B cell (primary cell): ENCODE results near the gene HLA-DOB. TPM values are rescaled to one million over a fixed set of nuclear protein-coding genes. Genes with fewer than 3 reads are reported as not detected.
A peak's percentile ranks its signal among the peaks of the same experiment; 100 is the strongest.

Experiments
- ATAC-seq: fragments of 200-7000 bp; cut with Tn5 transposase; one replicate; pipeline ENCODE4 v1.10.0; 2021; ENCODE audit warnings: low read depth, mild to moderate bottlenecking, moderate number of reproducible peaks, moderate library complexity
- CTCF ChIA-PET: fragments of 350-600 bp; sonication (Branson Sonifier 250); formaldehyde crosslinking; loops from one replicate; lab custom pipeline; 2021; ENCODE audit warnings: antibody characterized with exemption, inconsistent platforms; lab: Charles Lee
- POLR2A ChIA-PET: fragments of 350-600 bp; sonication (Branson Sonifier 250); formaldehyde crosslinking; loops from one replicate; lab custom pipeline; 2021; ENCODE audit warnings: antibody characterized with exemption; lab: Charles Lee
- DNase-seq: peaks from one replicate; pipeline ENCODE4 v3.0.0; 2013
- H2AFZ ChIP-seq: 2 replicates; pipeline ENCODE4 v1.6.1; 2012; ENCODE audit warnings: mild to moderate bottlenecking, low read depth, low read length; ENCODE audit not compliant: insufficient read depth, poor library complexity, severe bottlenecking
- H3K27ac ChIP-seq, 2 donors: 1 replicate in 1 of 2; 2 replicates in 1 of 2; pipeline ENCODE4 v1.5.1; 2012 to 2013; ENCODE audit warnings: low read length in 2 of 2, mild to moderate bottlenecking in 2 of 2, moderate library complexity in 1 of 2
- H3K27me3 ChIP-seq, 4 experiments: fragments of 200-600 bp in 1 of 4; sonication (generic) in 1 of 4; replicated peaks in 1 of 4; 1 replicate in 2 of 4; 2 replicates in 2 of 4; pipeline versions ENCODE4 v1.6.1 to v1.7.0; 2013 to 2016; ENCODE audit warnings: low read length in 3 of 4, mild to moderate bottlenecking in 2 of 4, mixed read lengths in 1 of 4, moderate library complexity in 1 of 4; ENCODE audit not compliant: insufficient read depth in 4 of 4, control insufficient read depth in 3 of 4; ENCODE audit errors: control extremely low read depth in 1 of 4
- H3K36me3 ChIP-seq, 2 experiments: replicated peaks in 1 of 2; 1 replicate in 1 of 2; 2 replicates in 1 of 2; pipeline versions ENCODE4 v1.6.1 to v1.7.1; 2013; ENCODE audit warnings: low read length in 1 of 2; ENCODE audit not compliant: insufficient read depth in 2 of 2, control insufficient read depth in 1 of 2; ENCODE audit errors: control extremely low read depth in 1 of 2, extremely low read depth in 1 of 2
- H3K4me1 ChIP-seq, 2 donors: fragments of 200-600 bp in 1 of 2; sonication (generic) in 1 of 2; 1 replicate in 1 of 2; 2 replicates in 1 of 2; pipeline versions ENCODE4 v1.5.1 to v1.6.1; 2013 to 2017; ENCODE audit warnings: low read length in 2 of 2; ENCODE audit not compliant: control insufficient read depth in 2 of 2, insufficient read depth in 2 of 2
- H3K4me2 ChIP-seq: replicated peaks from 2 replicates; pipeline ENCODE3; 2012; ENCODE audit warnings: mild to moderate bottlenecking, low read depth, low read length; ENCODE audit not compliant: poor library complexity, severe bottlenecking
- H3K4me3 ChIP-seq, 5 experiments: fragments of 200-600 bp in 1 of 5; sonication (generic) in 1 of 5; 1 replicate in 3 of 5; 2 replicates in 2 of 5; pipeline versions ENCODE4 v1.5.1 to v1.7.0; 2011 to 2016; ENCODE audit warnings: low read length in 4 of 5, mild to moderate bottlenecking in 4 of 5, low read depth in 2 of 5, control low read depth in 1 of 5, moderate library complexity in 1 of 5; ENCODE audit not compliant: insufficient read depth in 1 of 5; ENCODE audit errors: control extremely low read depth in 1 of 5, extremely low read depth in 1 of 5
- H3K79me2 ChIP-seq: fragments of 200-600 bp; sonication (generic); one replicate; pipeline ENCODE4 v1.6.0; 2016; ENCODE audit warnings: low read length; ENCODE audit not compliant: control insufficient read depth, insufficient read depth
- H3K9ac ChIP-seq: fragments of 200-600 bp; sonication (generic); 2 replicates; pipeline ENCODE4 v1.6.1; 2017; ENCODE audit warnings: mild to moderate bottlenecking, low read length, moderate library complexity
- H3K9me3 ChIP-seq, 3 donors: one replicate each; pipeline versions ENCODE4 v1.6.1 to v1.7.1; 2013; ENCODE audit warnings: low read length in 2 of 3; ENCODE audit not compliant: control insufficient read depth in 2 of 3, insufficient read depth in 1 of 3; ENCODE audit errors: control extremely low read depth in 1 of 3
- H4K20me1 ChIP-seq: 2 replicates; pipeline ENCODE4 v1.6.0; 2012; ENCODE audit warnings: mild to moderate bottlenecking, low read length; ENCODE audit not compliant: insufficient read depth, control insufficient read depth, poor library complexity, severe bottlenecking
- H3K27ac Mint-ChIP-seq: one replicate; pipeline ENCODE4 v1.8.0; 2021; ENCODE audit warnings: mixed read lengths
- H3K27me3 Mint-ChIP-seq: one replicate; pipeline ENCODE4 v1.8.0; 2021; ENCODE audit warnings: mixed read lengths
- H3K4me1 Mint-ChIP-seq: one replicate; pipeline ENCODE4 v1.8.0; 2021; ENCODE audit warnings: mixed read lengths
- H3K4me3 Mint-ChIP-seq: one replicate; pipeline ENCODE4 v1.8.0; 2021; ENCODE audit warnings: mixed read lengths
- H3K9me3 Mint-ChIP-seq: one replicate; pipeline ENCODE4 v1.8.0; 2022; ENCODE audit warnings: mixed read lengths; ENCODE audit not compliant: insufficient read depth
- EZH2 ChIP-seq: IDR thresholded peaks from 2 replicates; pipeline ENCODE4 v1.6.1; 2012; ENCODE audit warnings: borderline replicate concordance, low read depth, mild to moderate bottlenecking, moderate library complexity, low read length; ENCODE audit not compliant: insufficient read depth, poor library complexity, severe bottlenecking
- WGBS: methylation state at CpG from one replicate; pipeline ENCODE4 v1.1.5; 2013; ENCODE audit warnings: missing lambda C conversion rate; ENCODE audit not compliant: insufficient coverage; 5-methylcytosine and 5-hydroxymethylcytosine counted together
- intact Hi-C: fragments of 100-400 bp; cut with micrococcal nuclease; formaldehyde crosslinking; loops from one replicate; pipeline ENCODE4 v1.10.0; 2022
- polyA plus RNA-seq: library from polyadenylated mRNA; depleted of rRNA; stranded (reverse); fragments of >200 nt; gene quantifications from 2 replicates; pipeline ENCODE4 v1.2.3, GENCODE V29; 2012
- total RNA-seq, 2 donors: library from RNA; stranded (reverse); fragments of 120-200 nt in 1 of 2; gene quantifications; 1 replicate in 1 of 2; 2 replicates in 1 of 2; pipeline versions ENCODE4 v1.2.3 to v1.2.4, GENCODE V29; 2013 to 2022
- TF ChIP-seq, protein P1 (sequence below): fragments of 200-600 bp; IDR thresholded peaks from one replicate; pipeline ENCODE4 v1.8.0; 2022; ENCODE audit warnings: antibody characterized with exemption, mild to moderate bottlenecking

HLA-DOB gene
- total and polyA plus RNA-seq, 2 donors (not counting 1 experiment from before 2014, with no cell fraction given) = 109 to 231 TPM

DNA sequence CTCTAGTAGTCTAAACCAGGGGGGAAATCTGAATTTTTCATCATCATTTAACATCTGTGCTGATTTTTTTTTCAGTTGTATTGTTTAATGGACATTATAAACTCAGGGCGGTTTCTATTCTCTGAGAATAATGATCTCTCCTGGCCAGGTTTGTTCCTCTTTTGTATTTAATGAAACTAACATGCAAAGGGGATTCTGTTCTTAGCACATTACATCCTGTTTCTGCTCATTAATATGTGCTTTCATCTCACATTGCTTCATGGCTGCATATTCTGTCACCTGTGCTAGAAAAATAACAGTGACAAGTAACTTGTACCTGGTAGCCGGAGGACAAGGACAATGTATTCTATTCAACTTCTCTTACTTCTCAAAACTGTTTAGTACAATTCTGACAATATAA is 806 bp downstream of the HLA-DOB start:
- peak overlapping the region; percentile 92 to 98 for H3K27ac ChIP-seq
- peaks cover 69 to 72% of the 10 kb centered on the region in 2 donors for H3K4me1 ChIP-seq
- Mint-ChIP-seq H3K27me3 (no peaks in the 10 kb centered on the region), H3K4me3 (peak overlapping the region; percentile 99), H3K9me3 (no peaks in the 10 kb centered on the region), H3K27ac (peak overlapping the region; percentile 99), H3K4me1 (peaks cover 87% of the 10 kb centered on the region)
- TF ChIP-seq, protein P1, sequence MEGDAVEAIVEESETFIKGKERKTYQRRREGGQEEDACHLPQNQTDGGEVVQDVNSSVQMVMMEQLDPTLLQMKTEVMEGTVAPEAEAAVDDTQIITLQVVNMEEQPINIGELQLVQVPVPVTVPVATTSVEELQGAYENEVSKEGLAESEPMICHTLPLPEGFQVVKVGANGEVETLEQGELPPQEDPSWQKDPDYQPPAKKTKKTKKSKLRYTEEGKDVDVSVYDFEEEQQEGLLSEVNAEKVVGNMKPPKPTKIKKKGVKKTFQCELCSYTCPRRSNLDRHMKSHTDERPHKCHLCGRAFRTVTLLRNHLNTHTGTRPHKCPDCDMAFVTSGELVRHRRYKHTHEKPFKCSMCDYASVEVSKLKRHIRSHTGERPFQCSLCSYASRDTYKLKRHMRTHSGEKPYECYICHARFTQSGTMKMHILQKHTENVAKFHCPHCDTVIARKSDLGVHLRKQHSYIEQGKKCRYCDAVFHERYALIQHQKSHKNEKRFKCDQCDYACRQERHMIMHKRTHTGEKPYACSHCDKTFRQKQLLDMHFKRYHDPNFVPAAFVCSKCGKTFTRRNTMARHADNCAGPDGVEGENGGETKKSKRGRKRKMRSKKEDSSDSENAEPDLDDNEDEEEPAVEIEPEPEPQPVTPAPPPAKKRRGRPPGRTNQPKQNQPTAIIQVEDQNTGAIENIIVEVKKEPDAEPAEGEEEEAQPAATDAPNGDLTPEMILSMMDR = no peak
- TF ChIP-seq EZH2 = no peak
- intact Hi-C loops = loop anchor here (1.0 to 10.0 kb wide), 4 partner anchors 19 to 129 kb away; partner anchors contain the start of genes HLA-DMB and TAP2
- H3K9me3 ChIP-seq = no peaks in the 10 kb centered on the region
- no peak overlapping the region for H2AFZ ChIP-seq
- peak; percentile 74 for ATAC-seq
- ChIA-PET POLR2A (interaction anchor here (1.0 kb wide), 1 partner anchor 29 kb away, joined by 5 read pairs; the partner anchor contains the start of gene PSMB8), CTCF (interaction anchor here (1.8 kb wide), 1 partner anchor 22 kb away, joined by 6 read pairs; the partner anchor contains the start of gene TAP2)
- H3K27me3 ChIP-seq = no peaks in the 10 kb centered on the region
- H4K20me1 ChIP-seq = peaks cover 17% of the 10 kb centered on the region
- peak; percentile 81 for DNase-seq
- peak overlapping the region; percentile 91 to 97 (median 95) for H3K4me3 ChIP-seq
- peaks cover 68% of the 10 kb centered on the region for H3K79me2 ChIP-seq
- H3K4me2 ChIP-seq = peak overlapping the region; percentile 83
- peaks cover 9 to 36% of the 10 kb centered on the region in 2 experiments for H3K36me3 ChIP-seq
- WGBS = no CpG with 5 or more reads among the region's 2 CpGs
- peak overlapping the region; percentile 96 for H3K9ac ChIP-seq

DNA sequence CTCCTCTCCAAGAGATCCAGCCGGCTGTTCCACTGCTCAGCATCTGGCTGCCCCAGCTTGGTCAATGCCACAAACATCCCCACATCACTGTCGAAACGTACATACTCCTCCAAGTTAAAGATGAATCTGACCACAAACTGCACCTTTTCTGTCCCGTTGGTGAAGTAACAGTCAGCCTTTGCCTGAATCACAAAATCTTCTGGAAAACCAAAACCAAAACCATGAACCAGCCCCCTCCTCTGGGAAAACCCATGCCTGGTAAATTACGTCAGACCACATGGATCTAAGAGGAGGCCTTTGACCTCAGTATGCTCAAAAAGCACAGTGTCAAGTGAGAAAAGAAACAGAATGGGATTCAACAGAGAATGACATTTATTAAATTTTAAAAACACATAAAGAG is 1.7 kb downstream of the HLA-DOB start:
- intact Hi-C loops = loop anchor here (5.0 to 10.0 kb wide), 2 partner anchors 52 to 130 kb away; partner anchors contain the start of gene HLA-DMB
- Histone ChIP-seq H3K4me1 (peaks cover 60 to 63% of the 10 kb centered on the region in 2 donors), H3K27me3 (no peaks in the 10 kb centered on the region), H3K4me2 (peak overlapping the region; percentile 83), H3K4me3 (peak overlapping the region; percentile 91 to 97 (median 95)), H3K79me2 (peaks cover 72% of the 10 kb centered on the region), H3K27ac (peak overlapping the region; percentile 92 to 98), H4K20me1 (peaks cover 17% of the 10 kb centered on the region), H2AFZ (no peak overlapping the region), H3K36me3 (peaks cover 9 to 41% of the 10 kb centered on the region in 2 experiments), H3K9ac (peak overlapping the region; percentile 96), H3K9me3 (no peaks in the 10 kb centered on the region)
- ChIA-PET POLR2A (interaction anchor here (1.0 kb wide), 1 partner anchor 29 kb away, joined by 5 read pairs; the partner anchor contains the start of gene PSMB8), CTCF (interaction anchor here (1.8 kb wide), 1 partner anchor 23 kb away, joined by 6 read pairs; the partner anchor contains the start of gene TAP2)
- 61% methylated on average over 4 of the region's 5 CpGs for WGBS
- H3K27me3 Mint-ChIP-seq = no peaks in the 10 kb centered on the region
- H3K4me1 Mint-ChIP-seq = peaks cover 83% of the 10 kb centered on the region
- no peaks in the 10 kb centered on the region for H3K9me3 Mint-ChIP-seq
- DNase-seq (no peak), ATAC-seq (no peak)
- H3K27ac Mint-ChIP-seq = peak overlapping the region; percentile 99
- peak overlapping the region; percentile 99 for H3K4me3 Mint-ChIP-seq
- no peak for TF ChIP-seq EZH2
- TF ChIP-seq, protein P1 = no peak
